Sigmoid colon (tissue), 7 donors: Measurements from ENCODE around the gene SHISA8. TPM values are rescaled to one million over a fixed set of nuclear protein-coding genes. Genes with fewer than 3 reads are reported as not detected.

ENCODE experiments used
- DNase-seq: peaks from one replicate; pipeline ENCODE4 v3.0.0-alpha.2; 2019
- H3K27ac ChIP-seq, 4 donors: fragments of 200-600 bp; sonication (generic); one replicate each; pipeline ENCODE4 v1.5.1; 2016 to 2019; ENCODE audit warnings: mild to moderate bottlenecking in 1 of 4
- H3K27me3 ChIP-seq, 3 donors: fragments of 200-600 bp; sonication (generic); one replicate each; pipeline ENCODE4 v1.5.1; 2019; ENCODE audit warnings: mild to moderate bottlenecking in 1 of 3
- H3K36me3 ChIP-seq, 4 donors: fragments of 200-600 bp; sonication (generic); one replicate each; pipeline ENCODE4 v1.5.1; 2016 to 2019
- H3K4me1 ChIP-seq, 4 donors: fragments of 200-600 bp; sonication (generic); one replicate each; pipeline ENCODE4 v1.5.1; 2017 to 2019
- H3K4me3 ChIP-seq, 4 donors: fragments of 200-600 bp; sonication (generic); one replicate each; pipeline ENCODE4 v1.5.1; 2017 to 2019; ENCODE audit warnings: mild to moderate bottlenecking in 2 of 4, moderate library complexity in 1 of 4
- H3K9me3 ChIP-seq, 4 donors: fragments of 200-600 bp in 3 of 4; sonication (generic) in 3 of 4; one replicate each; pipeline versions ENCODE4 v1.5.1 to v1.6.1; 2013 to 2019
- CTCF ChIP-seq, 4 experiments: fragments of 450-650 bp in 3 of 4; fragments of 200-600 bp in 1 of 4; IDR thresholded peaks; one replicate each; pipeline ENCODE4 v1.5.1; 2016 to 2019; ENCODE audit warnings: antibody characterized with exemption in 4 of 4, mild to moderate bottlenecking in 3 of 4, moderate library complexity in 2 of 4
- EP300 ChIP-seq, 4 donors: sonication (generic); formaldehyde crosslinking; IDR thresholded peaks; one replicate each; pipeline ENCODE4 v1.6.1; 2017; ENCODE audit warnings: antibody characterized with exemption in 4 of 4
- POLR2A ChIP-seq, 2 donors: fragments of 450-650 bp; IDR thresholded peaks; one replicate each; pipeline ENCODE4 v1.6.1; 2016; ENCODE audit warnings: antibody characterized with exemption in 2 of 2, mild to moderate bottlenecking in 2 of 2, moderate library complexity in 2 of 2
- POLR2AphosphoS5 ChIP-seq, 4 donors: sonication (generic); formaldehyde crosslinking; IDR thresholded peaks; one replicate each; pipeline ENCODE4 v1.6.1; 2017; ENCODE audit warnings: antibody characterized with exemption in 4 of 4
- WGBS, 2 donors: extraction: QIAGEN DNeasy Blood & Tissue Kit; methylation state at CpG; one replicate each; pipeline ENCODE4 v1.1.7; 2013; 5-methylcytosine and 5-hydroxymethylcytosine counted together
- intact Hi-C: fragments of 100-400 bp; cut with DNase I; formaldehyde crosslinking; loops from one replicate; pipeline ENCODE4 v1.15.1; 2023
- polyA plus RNA-seq, 3 donors: library from polyadenylated mRNA; stranded (reverse); fragments of 200-250 nt; gene quantifications; one replicate each; pipeline ENCODE4 v1.2.3, GENCODE V29; 2013
- total RNA-seq, 4 donors: library from RNA; depleted of rRNA; stranded (reverse); fragments of >200 nt; gene quantifications; one replicate each; pipeline ENCODE4 v1.1.0, GENCODE V29; 2016
- donor health status: healthy with polysubstance abuse.
- donor health status: Bipolar disorder and iron deficiency.
- donor health status: healthy.

SHISA8 gene
- total and polyA plus RNA-seq, 7 donors, result 0.12 TPM; not detected in 6

GRCh38 chr22:41876675-41877074 lies 38.2 kb downstream of the SHISA8 start:
- intact Hi-C loops, result no loop called here
- TF ChIP-seq POLR2A (IDR thresholded peaks at IDR 0.05), result no peak
- no peak for TF ChIP-seq EP300 (IDR thresholded peaks at IDR 0.05)
- no peak for TF ChIP-seq POLR2AphosphoS5 (IDR thresholded peaks at IDR 0.05)
- no peak for TF ChIP-seq CTCF (IDR thresholded peaks at IDR 0.05)
- Histone ChIP-seq H3K27ac (no peak overlapping the region), H3K9me3 (no peaks in the 10 kb centered on the region), H3K27me3 (no peaks in the 10 kb centered on the region), H3K36me3 (peaks cover 9 to 97% (median 29%) of the 10 kb centered on the region in 4 donors), H3K4me1 (no peaks in the 10 kb centered on the region), H3K4me3 (no peak overlapping the region)
- no peak for DNase-seq

GRCh38 chr22:41876275-41876674 lies 38.6 kb downstream of the SHISA8 start:
- H3K9me3 ChIP-seq, result no peaks in the 10 kb centered on the region
- 85 to 94% methylated on average over 3 of the region's 3 CpGs for WGBS, 2 donors
- no peak for DNase-seq
- intact Hi-C loops, result no loop called here
- no peaks in the 10 kb centered on the region for H3K4me1 ChIP-seq
- no peak overlapping the region for H3K4me3 ChIP-seq
- no peak overlapping the region for H3K27ac ChIP-seq
- H3K27me3 ChIP-seq, result no peaks in the 10 kb centered on the region
- TF ChIP-seq POLR2A (IDR thresholded peaks at IDR 0.05) (no peak), CTCF (IDR thresholded peaks at IDR 0.05) (no peak), EP300 (IDR thresholded peaks at IDR 0.05) (no peak), POLR2AphosphoS5 (IDR thresholded peaks at IDR 0.05) (no peak)
- peaks cover 9 to 97% (median 29%) of the 10 kb centered on the region in 4 donors for H3K36me3 ChIP-seq

GRCh38 chr22:41875531-41876270 lies 39.2 kb downstream of the SHISA8 start:
- no peak overlapping the region for H3K27ac ChIP-seq
- H3K9me3 ChIP-seq, result no peaks in the 10 kb centered on the region
- peaks cover 9 to 97% (median 30%) of the 10 kb centered on the region in 4 donors for H3K36me3 ChIP-seq
- H3K27me3 ChIP-seq, result no peaks in the 10 kb centered on the region
- 93 to 94% methylated on average over 10 of the region's 10 CpGs for WGBS, 2 donors
- TF ChIP-seq POLR2AphosphoS5 (IDR thresholded peaks at IDR 0.05) (no peak), EP300 (IDR thresholded peaks at IDR 0.05) (no peak), CTCF (IDR thresholded peaks at IDR 0.05) (no peak), POLR2A (IDR thresholded peaks at IDR 0.05) (no peak)
- no peak for DNase-seq
- intact Hi-C loops, result no loop called here
- H3K4me1 ChIP-seq, result no peaks in the 10 kb centered on the region
- H3K4me3 ChIP-seq, result no peak overlapping the region

- DNase-seq, result no peak
- H3K27me3 ChIP-seq, result no peaks in the 10 kb centered on the region
- intact Hi-C loops, result no loop called here
- TF ChIP-seq CTCF (IDR thresholded peaks at IDR 0.05), result no peak
- TF ChIP-seq POLR2AphosphoS5 (IDR thresholded peaks at IDR 0.05), result no peak
- TF ChIP-seq EP300 (IDR thresholded peaks at IDR 0.05), result no peak
- no peak for TF ChIP-seq POLR2A (IDR thresholded peaks at IDR 0.05)
- H3K4me1 ChIP-seq, result no peaks in the 10 kb centered on the region
- H3K36me3 ChIP-seq, result peaks cover 9 to 98% (median 28%) of the 10 kb centered on the region in 4 donors
- WGBS, 2 donors, result 86 to 92% methylated on average over 2 of the region's 2 CpGs
- no peak overlapping the region for H3K27ac ChIP-seq
- no peaks in the 10 kb centered on the region for H3K9me3 ChIP-seq
- H3K4me3 ChIP-seq, result no peak overlapping the region
Measured at GRCh38 chr22:41874090-41874489, 40.8 kb downstream of the SHISA8 start.

GRCh38 chr22:41873391-41873790 lies 41.5 kb downstream of the SHISA8 start:
- Histone ChIP-seq H3K4me1 (no peaks in the 10 kb centered on the region), H3K9me3 (no peaks in the 10 kb centered on the region), H3K27me3 (no peaks in the 10 kb centered on the region), H3K36me3 (peaks cover 12 to 98% (median 34%) of the 10 kb centered on the region in 4 donors), H3K4me3 (no peak overlapping the region), H3K27ac (no peak overlapping the region)
- intact Hi-C loops, result no loop called here
- no peak for DNase-seq
- 61 to 76% methylated on average over 5 of the region's 5 CpGs for WGBS, 2 donors
- TF ChIP-seq POLR2A (IDR thresholded peaks at IDR 0.05) (no peak), POLR2AphosphoS5 (IDR thresholded peaks at IDR 0.05) (no peak), EP300 (IDR thresholded peaks at IDR 0.05) (no peak), CTCF (IDR thresholded peaks at IDR 0.05) (no peak)
